Measurements from ENCODE around the gene TCF12.
A peak's percentile ranks its signal among the peaks of the same experiment; 100 is the strongest.

The TCF12 gene

DNA sequence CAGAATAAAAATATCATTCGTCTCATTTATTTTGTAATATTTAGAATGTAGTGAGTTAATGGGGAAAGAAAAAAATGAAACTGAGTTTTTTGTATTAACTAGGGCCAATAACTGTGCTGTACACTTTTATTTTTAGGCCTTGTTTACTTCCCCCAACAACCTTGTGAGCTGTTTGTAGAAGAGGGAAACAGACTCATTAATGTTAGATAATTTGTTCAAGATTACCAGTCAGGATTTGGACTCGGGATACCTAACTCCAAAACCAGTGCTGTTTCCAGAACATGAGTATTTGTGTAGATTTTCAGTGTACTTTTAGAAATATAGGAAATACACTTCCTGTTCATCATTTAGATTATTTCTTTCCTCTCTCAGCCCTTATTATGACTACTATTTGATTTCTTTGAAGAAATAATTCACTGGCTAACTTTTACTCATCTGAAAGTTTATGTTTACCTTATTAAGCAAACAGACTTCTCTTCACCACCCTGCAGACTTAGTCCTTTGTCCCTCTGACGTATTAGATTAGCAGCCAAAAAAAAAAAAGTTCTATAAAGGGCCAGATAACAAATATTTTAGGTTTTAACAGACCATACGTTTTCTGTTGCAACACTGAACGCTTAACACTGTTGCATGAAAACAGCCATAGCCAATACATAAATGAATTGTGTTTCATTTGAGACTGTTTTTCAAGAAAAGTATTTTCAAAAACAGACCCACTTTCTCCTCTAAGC, 265.3 kb downstream of the TCF12 start:
- DNase-seq = no peak

DNA sequence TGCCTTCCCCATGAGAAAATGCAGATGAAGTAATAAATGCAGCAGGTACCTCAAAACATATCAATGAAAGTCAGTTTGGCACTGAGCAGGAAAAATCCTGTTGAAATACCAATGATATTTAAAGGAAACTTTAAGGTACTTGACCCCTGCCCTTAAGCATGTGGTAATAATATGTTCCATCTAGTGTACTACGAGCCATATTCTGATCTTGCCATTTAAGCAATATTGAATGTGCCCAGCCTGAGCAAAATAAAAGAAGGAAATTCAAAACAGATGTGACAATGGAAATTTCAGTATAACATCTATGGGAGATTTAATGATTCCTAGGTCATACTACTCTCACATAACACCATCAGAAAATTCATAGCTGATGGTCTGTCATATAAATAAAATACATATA, 266.1 kb downstream of the TCF12 start:
- DNase-seq = no peak

DNA sequence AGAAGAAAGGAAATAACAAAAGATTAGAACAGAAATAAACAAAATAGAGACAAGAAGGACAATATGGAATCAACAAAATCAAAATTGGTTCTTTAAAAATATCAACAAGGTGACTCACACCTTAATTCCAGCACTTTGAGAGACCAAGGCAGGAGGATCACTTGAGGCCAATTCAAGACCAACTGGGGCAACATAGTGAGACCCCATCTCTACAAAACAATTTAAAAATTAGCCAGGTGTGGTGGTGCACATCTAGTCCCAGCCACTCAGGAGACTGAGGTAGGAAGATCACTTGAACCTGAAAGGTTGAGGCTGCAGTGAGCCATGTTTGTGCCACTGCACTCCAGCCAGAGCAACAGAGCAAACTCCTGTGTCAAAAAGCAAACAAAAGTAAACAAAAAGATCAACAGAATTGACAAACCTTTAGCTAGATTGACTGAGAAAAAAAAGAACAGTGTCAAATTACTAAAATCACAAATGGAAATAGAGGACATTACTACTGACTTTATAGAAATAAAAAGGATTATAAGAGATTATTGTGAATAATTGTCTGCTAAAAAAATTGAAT, 267.1 kb downstream of the TCF12 start:
- DNase-seq = no peak

DNA sequence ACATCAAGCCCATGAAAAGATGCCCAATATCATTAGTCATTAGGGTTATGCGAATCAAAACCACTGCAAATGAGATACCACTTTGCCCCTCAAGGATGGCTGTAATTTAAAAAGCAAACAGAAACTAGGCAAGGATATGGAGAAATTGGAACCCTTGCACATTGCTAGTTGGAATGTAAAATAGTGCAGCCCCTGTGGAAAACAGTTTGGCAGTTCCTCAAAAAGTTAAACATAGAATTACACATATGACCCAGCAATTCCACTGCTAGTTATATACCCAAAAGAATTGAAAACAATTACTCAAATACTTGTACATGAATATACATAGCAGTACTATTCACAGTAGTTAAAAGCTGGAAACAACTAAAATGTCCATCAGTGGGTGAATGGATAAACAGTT, 271.0 kb downstream of the TCF12 start:
- DNase-seq = no peak

DNA sequence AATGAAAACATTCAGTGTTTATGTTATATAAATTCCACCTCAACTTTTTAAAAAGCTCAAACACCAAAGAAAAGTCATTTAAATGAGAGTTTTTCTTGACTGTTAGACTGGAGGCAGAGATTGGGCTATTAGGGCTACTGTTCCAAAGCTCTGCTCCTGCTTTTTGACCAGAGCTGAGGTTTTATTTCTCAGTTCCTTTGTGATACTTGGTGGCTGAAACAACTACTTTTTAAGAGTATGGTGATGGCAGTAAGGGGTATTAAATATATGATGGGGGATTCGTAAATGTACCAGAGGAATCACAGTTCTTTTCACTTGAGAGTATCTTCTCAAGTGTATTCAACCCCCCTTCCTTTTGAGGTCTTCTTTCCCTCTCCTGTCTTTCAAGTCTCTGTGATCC, 271.8 kb downstream of the TCF12 start:
- no peak for DNase-seq

DNA sequence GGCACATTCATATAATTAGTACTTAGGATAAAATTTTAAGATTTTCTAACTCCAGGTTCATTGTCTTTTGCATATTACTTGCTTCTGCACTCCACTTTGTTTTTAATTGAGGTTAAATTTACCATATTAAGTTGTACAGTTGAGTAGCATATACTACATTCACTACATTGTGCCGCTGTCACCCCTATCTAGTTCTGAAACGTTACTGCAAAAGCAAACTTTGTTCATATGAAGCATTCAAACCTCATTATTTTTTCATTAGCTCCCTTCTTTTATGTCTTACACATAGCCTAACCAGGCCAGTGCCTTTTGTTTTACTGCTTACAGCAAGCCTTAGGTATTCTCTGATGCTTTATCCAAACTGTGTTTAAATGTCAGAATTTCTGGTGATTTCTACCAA, 274.7 kb downstream of the TCF12 start:
- no peak for DNase-seq

DNA sequence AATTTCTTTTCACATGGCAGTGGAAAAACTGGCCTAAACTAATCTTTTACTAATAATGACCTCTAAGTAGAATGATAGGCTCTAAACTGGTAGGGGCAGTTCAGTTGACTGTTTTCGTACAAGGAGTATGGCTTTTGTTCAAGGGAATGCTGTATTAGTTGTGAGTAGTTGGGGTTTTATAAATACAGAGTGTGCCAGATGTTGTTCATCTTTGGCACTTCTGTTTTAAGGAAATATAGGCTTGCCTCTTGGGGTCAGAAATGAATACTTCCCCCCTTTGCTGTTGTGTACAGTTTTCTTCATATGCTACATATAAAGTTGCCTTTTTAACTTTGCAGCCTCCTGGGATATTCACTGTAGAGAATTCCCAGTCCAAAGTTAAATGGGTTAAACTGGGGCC, 276.9 kb downstream of the TCF12 start:
- no peak for DNase-seq

DNA sequence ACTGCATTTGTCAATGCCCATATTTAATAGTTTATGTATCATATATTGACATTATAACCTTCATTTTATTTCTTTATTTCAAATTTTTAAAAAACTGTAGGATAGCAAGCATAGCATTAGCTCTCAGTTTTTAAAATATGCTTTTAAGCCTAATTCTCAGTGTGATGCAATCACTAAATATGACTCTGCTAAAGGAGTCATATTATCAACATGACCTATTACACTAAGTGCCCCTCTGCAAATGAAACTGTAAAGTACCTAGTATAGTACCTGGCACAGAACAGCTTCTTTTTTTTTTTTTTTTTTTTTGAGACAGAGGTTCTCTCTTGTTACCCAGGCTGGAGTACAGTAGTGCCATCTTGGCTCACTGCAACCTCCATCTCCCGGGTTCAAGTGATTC, 278.4 kb downstream of the TCF12 start:
- DNase-seq = no peak

DNA sequence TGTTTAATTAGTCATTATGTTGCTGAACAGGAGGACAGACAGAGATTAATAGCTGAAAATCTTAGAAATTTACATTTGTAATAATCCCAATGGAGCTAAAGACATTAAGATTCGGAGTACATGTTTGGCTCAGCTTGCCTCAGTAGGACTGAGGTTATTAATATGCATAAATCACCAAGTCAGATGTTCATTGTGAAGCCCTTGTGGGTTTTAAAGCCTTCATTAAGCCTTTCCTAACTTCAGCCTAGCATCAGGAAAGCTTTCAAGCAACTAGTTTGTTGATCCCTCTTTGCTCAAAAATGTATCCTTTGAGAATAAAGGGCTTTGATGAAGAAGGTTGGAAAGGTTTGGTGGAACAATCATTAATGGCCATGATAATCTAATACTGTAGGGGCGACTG, 279.7 kb downstream of the TCF12 start:
- no peak for DNase-seq

DNA sequence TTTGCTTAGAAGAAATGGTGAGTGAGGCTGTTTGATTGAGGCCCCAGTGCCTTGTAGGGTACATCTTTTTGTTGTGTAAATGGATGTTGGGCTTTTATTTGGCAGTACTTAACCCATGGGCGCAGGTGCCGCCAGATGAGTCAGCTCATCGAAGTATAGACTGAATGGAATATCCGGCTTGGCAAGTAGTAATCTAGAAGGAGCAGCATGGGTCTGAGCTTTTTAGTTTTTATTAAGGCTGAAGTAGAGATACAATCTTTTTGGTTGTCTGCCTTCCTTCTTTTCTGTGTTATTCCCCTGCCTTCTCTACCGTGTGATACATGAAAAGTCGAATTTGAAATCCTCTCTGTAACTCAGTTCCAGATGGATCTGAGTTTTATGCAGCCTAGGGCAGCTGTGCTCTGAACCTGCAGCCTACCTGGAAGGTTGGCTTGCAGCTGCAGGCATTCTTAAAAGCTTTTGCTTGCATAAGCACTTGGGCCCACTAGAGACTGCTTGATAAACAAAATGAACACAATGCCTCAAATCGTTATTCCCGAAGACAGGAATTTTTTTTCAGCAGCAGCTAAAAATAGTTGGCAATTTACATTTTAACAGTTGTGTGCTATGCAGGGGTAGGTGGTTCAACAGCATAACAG, 280.3 kb downstream of the TCF12 start:
- no peak for DNase-seq

DNA sequence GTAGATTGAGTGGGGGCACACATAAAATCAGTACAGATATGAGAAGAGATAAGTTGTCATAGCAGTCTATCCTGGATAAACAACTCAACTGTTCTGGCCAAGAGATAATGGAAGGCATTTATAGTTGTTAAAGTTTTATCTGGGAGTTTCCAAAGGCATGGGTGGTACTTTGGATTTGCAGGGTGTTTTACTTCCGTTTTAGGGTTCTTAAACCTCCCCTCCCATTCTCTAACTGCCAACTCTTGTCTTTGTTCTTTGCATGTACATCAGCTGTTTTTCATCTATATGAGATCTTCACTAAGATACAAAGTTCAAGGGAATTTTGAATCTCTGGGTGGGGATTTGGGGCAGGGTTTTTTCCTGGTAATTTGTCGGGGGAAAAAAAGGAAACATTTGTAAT, 283.1 kb downstream of the TCF12 start:
- no peak for DNase-seq

DNA sequence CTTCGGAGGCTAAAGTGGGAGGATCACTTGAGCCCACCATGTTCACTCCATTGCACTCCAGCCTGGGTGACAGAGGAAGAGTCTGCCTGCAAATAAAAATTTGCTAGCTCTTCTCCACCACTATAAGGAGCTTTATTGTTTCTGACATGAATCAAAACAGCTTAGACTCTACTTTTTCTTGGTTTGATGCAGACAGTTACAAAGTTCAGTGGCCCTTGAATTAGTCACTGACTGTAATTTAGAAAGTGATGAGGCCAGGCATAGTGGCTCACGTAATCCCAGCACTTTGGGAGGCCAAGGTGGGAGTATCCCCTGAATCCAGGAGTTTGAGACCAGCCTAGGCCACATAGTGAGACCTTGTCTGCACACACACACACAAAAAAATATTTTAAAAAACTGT, 285.5 kb downstream of the TCF12 start:
- DNase-seq = no peak

DNA sequence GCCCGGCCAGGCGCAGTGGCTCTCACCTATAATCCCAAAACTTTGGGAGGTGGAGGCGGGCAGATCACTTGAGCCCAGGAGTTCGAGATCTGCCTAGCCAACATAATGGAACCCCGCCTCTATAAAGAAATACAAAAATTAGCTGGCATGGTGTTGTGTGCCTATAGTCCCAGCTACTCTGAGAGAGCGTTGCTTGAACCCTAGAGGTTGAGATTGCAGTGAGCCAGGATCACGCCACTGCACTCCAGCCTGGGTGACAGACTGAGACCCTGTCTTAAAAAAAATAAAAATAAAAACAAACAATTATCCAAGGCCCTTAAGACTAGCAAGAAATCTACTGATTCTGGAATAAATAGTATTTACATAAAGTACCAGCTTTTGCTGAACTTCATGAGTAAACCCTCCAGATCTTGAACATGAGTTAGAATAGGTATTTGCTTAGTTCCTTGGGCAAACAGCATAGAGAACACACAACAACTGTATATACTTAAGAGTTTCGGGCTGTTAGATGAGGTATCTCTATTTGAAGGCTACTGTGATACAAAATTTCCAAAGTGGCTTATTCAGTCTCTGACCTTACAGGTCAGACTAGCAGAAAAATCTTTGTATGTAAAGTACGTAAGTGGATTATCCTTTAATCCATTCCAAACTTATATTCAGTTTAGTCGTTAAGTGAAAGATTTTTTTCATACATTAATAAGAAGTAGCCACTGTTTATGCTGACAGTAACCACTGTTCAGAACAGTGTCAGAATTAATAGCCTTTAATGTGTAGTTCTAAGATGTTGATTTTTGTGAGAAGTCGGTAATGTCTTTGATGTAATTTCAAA, 286.8 kb downstream of the TCF12 start:
- no peak for DNase-seq

DNA sequence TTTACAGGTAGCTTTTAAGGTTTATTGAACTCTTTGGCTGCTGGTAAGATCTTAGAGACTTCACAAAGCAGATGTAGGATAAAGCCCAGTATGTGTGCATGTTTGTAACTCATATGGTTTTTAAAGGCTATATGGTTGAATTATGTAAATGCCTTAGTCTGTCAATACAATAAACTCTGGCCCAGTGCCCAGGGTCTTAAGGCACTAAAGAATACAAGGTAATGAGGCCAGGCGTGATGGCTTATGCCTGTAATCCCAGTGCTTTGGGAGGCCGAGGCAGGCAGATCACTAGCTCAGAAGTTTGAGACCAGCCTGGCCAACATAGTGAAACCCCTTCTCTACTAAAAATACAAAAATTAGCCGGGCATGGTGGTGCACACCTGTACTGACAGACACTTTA, 287.6 kb downstream of the TCF12 start:
- DNase-seq = no peak

DNA sequence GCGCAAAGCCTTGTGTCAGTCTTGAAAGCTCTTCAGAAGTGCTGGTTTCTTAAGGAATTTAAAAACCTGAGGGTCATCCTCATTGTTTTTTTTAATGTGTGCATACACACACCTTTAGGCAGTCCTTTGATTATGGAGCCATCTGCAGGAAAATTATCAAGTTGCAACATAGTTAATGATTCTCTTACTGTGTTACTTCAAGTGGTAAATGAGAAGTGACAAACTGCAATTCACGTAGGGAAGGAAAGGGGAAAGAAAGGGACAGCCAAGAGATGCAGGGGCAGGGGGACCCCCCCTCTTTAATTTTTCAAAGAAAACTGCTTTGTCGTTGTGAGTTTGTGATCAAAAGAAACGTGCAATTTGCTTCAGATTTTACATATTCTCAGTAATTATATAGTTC, 295.4 kb downstream of the TCF12 start:
- DNase-seq = peak; percentile 3 to 25

DNA sequence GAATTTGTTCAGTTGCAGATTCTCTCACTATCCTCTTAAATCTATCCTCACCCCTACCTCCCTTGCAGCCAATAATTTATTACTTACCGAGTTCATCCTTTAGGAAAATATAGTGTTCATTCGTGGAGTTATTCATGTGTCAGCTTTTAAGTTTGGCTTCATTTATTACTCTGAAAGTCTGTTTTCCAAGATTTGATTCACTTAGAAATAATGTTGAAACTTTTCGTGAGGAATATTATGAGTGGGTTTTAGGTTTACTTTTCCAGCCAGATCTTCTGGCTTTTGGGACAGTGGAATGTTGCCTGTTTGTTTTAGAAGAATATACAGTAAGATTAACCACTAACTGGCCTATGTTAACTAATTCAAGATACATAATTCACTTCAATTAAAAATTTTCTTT, 296.9 kb downstream of the TCF12 start:
- DNase-seq = no peak

DNA sequence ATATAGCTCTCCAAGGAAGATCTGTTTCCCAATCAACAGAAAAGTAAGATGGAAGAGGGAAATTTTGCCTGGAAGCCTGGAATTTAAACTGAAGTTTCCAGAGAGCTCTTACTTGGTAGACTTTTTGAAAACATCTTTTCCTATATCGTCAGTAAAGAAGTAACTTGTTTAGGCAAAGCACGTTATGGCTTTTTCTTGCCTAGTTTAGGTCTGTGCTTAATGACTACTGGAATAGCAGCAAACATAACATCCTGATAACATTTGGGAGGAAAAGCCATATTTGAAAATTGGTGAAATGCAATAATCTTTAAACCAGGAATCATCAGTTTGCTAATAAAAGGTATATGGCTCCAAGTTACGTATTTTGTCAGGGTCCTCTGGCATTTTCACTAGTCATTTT, 297.4 kb downstream of the TCF12 start:
- no peak for DNase-seq

DNA sequence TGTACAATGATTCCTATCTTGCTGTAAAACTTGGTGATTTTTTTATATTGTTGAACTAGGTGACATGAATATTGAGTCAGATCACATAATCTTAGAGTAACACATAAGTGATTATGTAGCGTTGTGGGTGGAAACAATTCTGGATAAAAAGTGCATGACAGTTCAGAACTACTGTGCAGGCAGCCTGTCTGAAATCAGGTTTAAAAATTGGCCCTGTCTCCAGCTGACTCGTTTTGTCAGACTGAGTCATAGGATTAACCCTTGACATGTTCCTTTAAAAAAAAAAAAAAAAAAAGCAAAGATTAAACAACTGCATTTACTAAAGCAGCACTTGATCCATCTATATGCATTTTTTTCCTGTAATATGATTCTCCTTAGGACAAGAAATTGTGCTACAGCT, 297.8 kb downstream of the TCF12 start:
- no peak for DNase-seq

DNA sequence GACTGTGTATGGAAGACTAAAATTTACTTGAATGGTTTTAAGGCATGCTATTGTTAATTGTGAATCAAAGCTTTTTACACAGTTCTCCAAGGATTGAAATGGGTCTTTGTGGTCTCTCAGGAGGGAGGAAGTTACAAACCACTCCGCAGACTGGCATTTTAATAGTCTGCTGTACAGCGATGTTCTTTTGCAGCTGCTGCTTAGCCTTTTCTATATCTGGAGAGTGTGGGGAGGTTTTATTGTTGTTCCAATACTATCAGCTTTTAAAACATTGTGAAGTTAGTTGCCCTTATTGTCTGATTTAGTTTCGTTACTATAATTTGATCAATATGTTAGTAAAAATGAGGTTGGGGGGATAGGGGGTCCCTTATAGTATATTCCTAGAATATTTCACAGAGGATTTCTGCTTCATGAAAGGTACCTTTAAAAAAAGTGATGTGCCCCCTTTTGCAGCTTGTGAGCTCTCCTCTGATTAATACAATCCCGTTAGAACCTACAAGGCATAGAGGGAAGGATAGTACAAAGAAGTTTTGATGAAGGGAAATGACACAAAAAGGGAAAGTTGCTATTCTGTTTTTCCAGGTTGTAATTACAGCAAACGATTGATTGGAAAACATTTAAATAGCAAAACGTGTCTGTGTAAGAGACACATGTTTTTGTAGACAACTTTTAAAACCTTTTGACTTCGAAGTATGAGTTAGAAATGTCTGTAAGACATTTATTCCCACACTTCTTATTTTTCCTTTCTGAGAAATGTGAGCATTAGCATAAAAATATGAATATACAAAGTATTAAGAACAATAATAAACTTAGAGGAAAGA, 299.5 kb downstream of the TCF12 start:
- no peak for DNase-seq

DNA sequence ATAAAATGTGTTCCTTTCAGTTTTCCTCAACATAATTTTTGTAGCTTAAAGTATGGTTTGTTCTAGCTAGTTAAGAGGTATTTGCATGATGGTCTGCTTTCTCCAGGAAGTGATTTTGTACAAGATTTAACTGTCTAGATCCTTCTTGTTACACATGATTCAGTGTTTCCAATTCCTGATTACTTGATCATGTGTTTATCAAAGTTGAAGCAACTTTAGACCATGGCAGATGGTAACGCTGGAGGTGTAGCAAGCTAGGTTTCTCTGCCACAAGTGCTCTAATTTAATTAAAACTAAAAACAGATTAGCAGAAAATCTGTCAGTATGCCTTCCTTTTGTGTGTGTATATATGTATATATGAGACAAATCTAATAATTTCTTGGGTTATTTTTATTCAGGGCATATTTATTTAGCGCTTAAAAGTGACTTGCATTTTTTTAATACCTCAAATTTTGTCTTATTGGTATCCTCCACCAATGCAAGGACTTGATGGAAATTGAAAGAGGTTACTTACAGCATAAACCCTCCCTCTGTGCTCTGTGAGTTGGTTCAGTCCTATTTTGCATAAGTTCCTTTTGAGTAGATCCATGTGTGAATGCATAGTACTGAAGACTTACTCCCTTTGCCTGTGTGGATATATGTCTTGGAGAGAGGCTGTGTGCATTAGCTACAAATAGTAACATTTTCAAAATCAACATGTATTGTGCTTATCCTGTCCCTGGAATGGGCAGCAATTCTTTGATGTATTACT, 300.6 kb downstream of the TCF12 start:
- peak in 1 of 2 donors; percentile 25 for DNase-seq

DNA sequence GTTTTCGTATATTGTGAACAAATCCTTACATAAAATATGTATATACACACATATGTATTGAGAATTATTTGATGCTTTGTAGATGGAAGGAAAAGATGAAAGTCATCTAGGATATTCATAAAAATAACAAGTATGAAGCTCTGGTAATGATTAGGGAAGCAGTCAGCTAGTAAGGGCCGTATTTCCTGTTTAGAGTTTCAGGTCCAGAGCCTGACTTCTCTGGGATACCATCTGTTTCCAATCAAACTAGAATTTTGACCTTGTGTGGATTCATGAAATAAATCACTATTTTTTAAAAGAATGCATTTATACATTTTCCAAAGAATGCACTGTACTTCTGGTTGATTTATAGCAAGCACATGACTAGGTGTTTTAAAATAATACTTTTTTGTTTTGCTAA, 301.8 kb downstream of the TCF12 start:
- DNase-seq = no peak

DNA sequence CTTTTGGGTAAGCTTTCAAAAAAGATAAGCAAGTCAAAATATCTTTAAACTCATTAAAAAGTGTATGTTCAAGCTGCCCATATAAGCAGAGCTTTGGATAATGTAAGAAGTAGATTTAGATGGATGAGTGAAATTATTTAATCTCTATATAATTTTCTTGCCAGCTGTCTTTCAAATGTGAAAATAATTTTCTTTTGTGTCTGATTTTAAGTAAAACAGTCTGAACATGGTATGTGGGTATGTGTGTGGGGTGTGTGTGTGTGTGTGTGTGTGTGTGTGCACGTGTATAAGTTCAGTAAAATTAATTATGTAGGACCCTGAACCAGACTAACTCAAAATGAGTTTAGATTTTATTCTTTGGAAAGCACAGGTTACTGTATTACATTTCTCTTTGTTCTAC, 302.7 kb downstream of the TCF12 start:
- DNase-seq = no peak
